NB4 (cell line): Measurements from ENCODE around the gene CDK4.

Experiments used
- DNase-seq: peaks from one replicate; pipeline ENCODE4 v3.0.0; 2010; ENCODE audit warnings: low read depth
- H3K4me3 ChIP-seq: one replicate; pipeline ENCODE4 v1.5.1; 2011; ENCODE audit warnings: mild to moderate bottlenecking, low read depth, low read length, moderate library complexity
- MYC ChIP-seq: IDR thresholded peaks from 2 replicates; pipeline ENCODE4 v1.6.1; 2011; ENCODE audit warnings: low read depth, low read length
- POLR2A ChIP-seq: IDR thresholded peaks from 2 replicates; pipeline ENCODE4 v1.6.1; 2011; ENCODE audit warnings: mild to moderate bottlenecking; ENCODE audit not compliant: insufficient read length; ENCODE audit errors: extremely low read depth
- TF ChIP-seq, protein P1 (sequence below): IDR thresholded peaks from 2 replicates; pipeline ENCODE4 v1.6.1; 2011; ENCODE audit warnings: low read depth, low read length
- TF ChIP-seq, protein P2 (sequence below): IDR thresholded peaks from one replicate; pipeline ENCODE4 v1.5.1; 2012; ENCODE audit warnings: low read depth, low read length

CDK4 gene

DNA sequence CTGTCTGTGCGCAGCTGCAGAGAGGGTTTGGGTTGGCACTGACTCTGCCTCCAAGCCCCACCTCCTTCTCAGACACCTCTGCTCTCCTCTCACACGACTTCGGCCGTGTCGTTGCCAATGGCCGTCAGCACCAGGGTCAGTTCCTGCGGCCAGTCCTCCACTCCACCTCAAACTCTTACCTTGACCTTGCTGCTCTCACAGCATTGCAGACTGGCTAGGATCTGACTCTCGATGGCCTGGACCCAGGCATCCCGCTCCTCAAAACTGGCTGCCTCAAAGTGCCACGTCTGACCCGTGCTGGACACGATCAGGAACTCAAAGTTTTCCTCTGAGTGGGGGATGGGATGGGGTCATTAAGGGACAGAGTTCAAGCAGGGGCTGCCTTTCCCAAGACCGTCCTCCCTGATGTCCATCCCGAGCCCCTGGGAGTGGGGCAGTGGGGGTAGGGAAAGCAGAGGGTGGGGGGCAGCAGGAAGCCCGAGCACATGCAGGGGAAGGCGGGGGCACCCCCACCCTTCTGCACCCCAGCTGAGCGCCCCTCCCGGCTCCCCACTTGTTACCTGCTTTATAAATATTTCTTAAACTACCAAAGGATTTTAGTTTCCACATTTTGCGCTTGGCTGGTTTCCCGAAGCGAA is 24.2 kb downstream of the CDK4 start:
- H3K4me3 ChIP-seq = no peak overlapping the region
- no peak for DNase-seq
- TF ChIP-seq POLR2A = no peak
- TF ChIP-seq, protein P1, sequence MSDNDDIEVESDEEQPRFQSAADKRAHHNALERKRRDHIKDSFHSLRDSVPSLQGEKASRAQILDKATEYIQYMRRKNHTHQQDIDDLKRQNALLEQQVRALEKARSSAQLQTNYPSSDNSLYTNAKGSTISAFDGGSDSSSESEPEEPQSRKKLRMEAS = no peak
- TF ChIP-seq, protein P2, sequence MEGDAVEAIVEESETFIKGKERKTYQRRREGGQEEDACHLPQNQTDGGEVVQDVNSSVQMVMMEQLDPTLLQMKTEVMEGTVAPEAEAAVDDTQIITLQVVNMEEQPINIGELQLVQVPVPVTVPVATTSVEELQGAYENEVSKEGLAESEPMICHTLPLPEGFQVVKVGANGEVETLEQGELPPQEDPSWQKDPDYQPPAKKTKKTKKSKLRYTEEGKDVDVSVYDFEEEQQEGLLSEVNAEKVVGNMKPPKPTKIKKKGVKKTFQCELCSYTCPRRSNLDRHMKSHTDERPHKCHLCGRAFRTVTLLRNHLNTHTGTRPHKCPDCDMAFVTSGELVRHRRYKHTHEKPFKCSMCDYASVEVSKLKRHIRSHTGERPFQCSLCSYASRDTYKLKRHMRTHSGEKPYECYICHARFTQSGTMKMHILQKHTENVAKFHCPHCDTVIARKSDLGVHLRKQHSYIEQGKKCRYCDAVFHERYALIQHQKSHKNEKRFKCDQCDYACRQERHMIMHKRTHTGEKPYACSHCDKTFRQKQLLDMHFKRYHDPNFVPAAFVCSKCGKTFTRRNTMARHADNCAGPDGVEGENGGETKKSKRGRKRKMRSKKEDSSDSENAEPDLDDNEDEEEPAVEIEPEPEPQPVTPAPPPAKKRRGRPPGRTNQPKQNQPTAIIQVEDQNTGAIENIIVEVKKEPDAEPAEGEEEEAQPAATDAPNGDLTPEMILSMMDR = no peak
- TF ChIP-seq MYC = no peak

DNA sequence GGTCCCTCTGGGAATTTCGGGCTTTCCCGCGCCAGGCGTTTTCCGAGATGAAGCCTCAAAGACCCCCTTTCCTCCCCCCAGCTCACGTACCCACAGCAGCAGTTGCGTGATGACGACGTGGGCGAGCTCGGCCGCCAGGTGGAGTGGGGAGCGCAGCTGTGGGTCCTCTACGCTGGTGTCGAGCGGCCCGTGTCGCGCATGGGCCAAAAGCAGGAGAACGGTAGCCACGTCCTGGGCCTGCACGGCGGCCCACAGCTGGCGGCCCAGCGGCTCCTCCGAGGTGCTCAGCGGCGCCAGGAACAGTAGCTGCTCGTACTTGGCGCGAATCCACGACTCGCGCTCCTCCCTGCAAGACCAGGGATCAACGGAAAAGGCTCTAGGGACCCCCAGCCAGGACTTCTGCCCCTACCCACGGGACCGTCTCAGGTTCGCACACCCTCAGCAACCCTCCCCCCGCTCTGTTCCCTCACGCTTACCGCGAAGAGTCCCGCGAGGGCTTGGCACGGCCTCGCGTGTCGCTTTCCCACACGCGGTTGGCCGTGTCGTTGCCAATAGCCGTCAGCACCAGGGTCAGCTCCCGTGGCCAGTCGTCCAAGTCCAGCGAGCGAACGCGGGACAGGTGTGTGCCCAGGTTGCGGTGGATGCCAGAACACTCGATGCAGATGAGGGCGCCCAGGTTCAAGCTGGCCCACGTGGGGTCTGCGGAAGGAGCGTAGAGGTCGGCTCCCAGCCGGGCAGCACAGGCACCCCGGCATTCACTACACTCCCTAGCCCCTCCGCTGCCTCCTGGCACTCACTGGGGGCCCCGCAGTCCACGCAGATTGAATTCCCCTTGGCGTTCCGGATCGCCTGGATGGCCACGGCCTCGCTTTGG is 25.0 kb downstream of the CDK4 start:
- H3K4me3 ChIP-seq = no peak overlapping the region
- DNase-seq = no peak
- TF ChIP-seq POLR2A (no peak), MYC (no peak)
- TF ChIP-seq, protein P1 = no peak
- TF ChIP-seq, protein P2 = no peak

DNA sequence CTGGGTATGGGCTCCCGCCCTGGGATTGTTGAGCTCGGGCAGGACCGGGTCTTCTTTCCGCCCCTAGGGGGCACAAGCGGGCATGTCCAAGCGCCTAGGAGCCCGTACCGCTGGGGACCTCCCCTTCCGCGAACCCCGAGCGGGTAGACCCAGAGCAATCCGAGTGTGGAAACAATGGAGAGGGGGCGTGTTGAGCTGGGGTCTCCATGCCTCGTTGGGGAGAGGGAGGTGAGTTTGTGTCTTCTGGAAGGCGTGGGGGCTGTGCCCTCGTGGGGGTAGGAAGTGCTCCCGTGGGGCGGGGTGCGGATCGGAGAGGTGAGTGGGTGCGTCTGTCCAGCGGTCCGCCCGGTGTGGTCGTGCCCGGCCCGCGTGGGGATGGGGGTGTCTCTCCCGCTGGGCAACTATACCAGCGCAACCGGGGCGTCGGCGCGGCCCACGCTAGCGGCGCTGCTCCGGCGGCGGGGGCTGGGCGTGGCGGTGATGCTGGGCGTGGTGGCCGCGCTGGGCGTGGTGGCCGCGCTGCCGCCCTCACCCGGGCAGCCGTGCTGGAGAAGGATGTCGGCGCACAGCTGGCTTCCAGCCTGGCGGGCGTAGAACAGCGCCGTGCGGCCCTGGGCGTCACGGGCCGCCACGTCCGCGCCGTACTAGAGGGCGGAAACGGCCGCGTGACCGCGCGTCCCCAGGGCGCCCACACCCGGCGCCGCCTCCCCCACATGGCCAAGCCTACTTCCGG is 25.8 kb downstream of the CDK4 start:
- no peak for DNase-seq
- no peak overlapping the region for H3K4me3 ChIP-seq
- TF ChIP-seq, protein P2 = peak; percentile 30
- no peak for TF ChIP-seq MYC
- TF ChIP-seq POLR2A = no peak
- TF ChIP-seq, protein P1 = no peak

DNA sequence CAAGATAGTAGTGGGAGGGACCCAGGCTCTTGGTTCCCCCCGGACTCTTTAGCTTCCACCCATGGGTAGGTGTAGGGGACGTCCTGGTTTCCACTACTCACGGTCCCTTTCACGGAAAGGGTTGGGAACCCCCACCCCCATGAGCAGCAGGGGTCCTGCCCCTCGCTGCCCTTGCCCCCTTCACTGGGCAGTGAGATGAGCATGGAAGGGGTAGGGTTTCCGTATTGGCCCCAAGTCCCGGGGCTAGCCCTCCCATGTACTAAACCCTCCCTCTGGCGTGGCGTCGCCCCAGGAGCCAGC is 26.3 kb downstream of the CDK4 start:
- no peak overlapping the region for H3K4me3 ChIP-seq
- DNase-seq = no peak
- TF ChIP-seq, protein P1 = no peak
- TF ChIP-seq POLR2A = no peak
- TF ChIP-seq MYC = no peak
- TF ChIP-seq, protein P2 = no peak

DNA sequence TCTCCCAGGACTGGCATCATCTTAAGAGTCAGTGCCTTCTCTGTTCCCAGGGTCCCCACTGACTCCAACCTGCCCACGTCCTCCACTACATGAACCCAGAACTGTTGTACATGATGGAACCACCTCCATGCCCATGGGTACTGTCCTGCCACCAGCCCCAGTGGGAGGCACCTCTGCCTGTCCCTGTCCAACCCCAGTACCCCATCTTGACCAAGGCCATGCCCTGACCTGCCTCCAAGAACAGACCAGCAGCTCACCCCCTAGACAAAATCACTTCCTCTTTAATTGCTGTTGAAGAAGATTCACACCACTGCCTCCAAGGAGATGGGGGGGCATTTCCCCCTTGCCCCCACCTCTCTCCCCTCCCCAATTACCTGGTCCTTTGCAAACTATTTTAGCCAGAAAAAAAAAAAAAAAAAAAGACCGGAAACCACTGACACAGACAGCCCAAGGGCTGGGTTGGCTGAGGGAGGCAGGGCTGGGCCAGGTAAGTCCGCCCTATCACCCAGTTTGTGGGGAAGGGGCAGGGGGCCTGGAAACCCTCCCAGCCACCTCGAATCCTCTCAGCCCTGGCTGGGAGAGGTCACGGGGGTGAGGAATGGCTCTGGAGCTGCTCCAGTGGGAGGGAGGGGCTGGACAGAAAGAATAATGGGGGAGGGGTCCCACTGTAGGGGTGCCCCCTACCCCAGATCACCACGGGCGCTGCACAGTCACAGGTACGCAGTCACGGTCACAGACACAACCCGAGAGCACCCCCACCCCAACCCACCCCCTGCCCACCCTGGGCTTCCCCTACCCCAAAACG is 27.0 kb downstream of the CDK4 start:
- H3K4me3 ChIP-seq = no peak overlapping the region
- DNase-seq = no peak
- TF ChIP-seq, protein P1 = no peak
- TF ChIP-seq POLR2A (no peak), MYC (no peak)
- TF ChIP-seq, protein P2 = no peak
